Keratinocyte (primary cell): ENCODE measurements around the gene NKX6-1. TPM values are rescaled to one million over a fixed set of nuclear protein-coding genes. Genes with fewer than 3 reads are reported as not detected.

ENCODE experiments used
- DNase-seq: peaks from one replicate; pipeline ENCODE4 v3.0.0-alpha.2; 2011; ENCODE audit warnings: low read depth, missing footprints, low spot score
- FAIRE-seq: peaks from 2 replicates; lab custom pipeline; 2011; peaks lifted over from hg19 to GRCh38; lab: Jason Lieb, UNC
- H2AFZ ChIP-seq: 2 replicates; pipeline ENCODE4 v1.6.0; 2012; ENCODE audit warnings: low read length, control low read depth, inconsistent platforms; ENCODE audit not compliant: control insufficient read depth
- H3K27ac ChIP-seq: 2 replicates; pipeline ENCODE4 v1.5.1; 2011; ENCODE audit warnings: low read length; ENCODE audit not compliant: control insufficient read depth, insufficient read depth
- H3K27me3 ChIP-seq: 3 replicates; pipeline ENCODE4 v1.6.0; 2011; ENCODE audit warnings: low read length; ENCODE audit not compliant: control insufficient read depth, insufficient read depth; ENCODE audit errors: extremely low read depth
- H3K36me3 ChIP-seq, 2 experiments: 2 replicates in 1 of 2; 3 replicates in 1 of 2; pipeline ENCODE4 v1.5.1; 2011; ENCODE audit warnings: low read length in 2 of 2, mild to moderate bottlenecking in 1 of 2; ENCODE audit not compliant: control insufficient read depth in 2 of 2, insufficient read depth in 2 of 2; ENCODE audit errors: extremely low read depth in 1 of 2
- H3K4me1 ChIP-seq: 3 replicates; pipeline ENCODE4 v1.5.1; 2011; ENCODE audit warnings: low read length; ENCODE audit not compliant: control insufficient read depth, insufficient read depth; ENCODE audit errors: extremely low read depth
- H3K4me2 ChIP-seq: 3 replicates; pipeline ENCODE4 v1.6.0; 2011; ENCODE audit warnings: low read depth, low read length; ENCODE audit not compliant: control insufficient read depth, insufficient read depth; ENCODE audit errors: extremely low read depth
- H3K4me3 ChIP-seq, 3 experiments: fragments of 200-600 bp in 1 of 3; sonication (generic) in 1 of 3; 2 replicates in 2 of 3; 3 replicates in 1 of 3; pipeline ENCODE4 v1.5.1; 2011 to 2016; ENCODE audit warnings: low read length in 3 of 3, mild to moderate bottlenecking in 3 of 3, control low read depth in 2 of 3, inconsistent platforms in 1 of 3, low read depth in 1 of 3, mixed read lengths in 1 of 3, mixed run types in 1 of 3, moderate library complexity in 1 of 3; ENCODE audit not compliant: control insufficient read depth in 2 of 3, insufficient read depth in 2 of 3; ENCODE audit errors: extremely low read depth in 1 of 3
- H3K79me2 ChIP-seq: 2 replicates; pipeline ENCODE4 v1.6.0; 2012; ENCODE audit warnings: low read length; ENCODE audit not compliant: control insufficient read depth, insufficient read depth
- H3K9ac ChIP-seq: 3 replicates; pipeline ENCODE4 v1.6.0; 2011; ENCODE audit warnings: low read length; ENCODE audit not compliant: control insufficient read depth, insufficient read depth; ENCODE audit errors: extremely low read depth
- H3K9me1 ChIP-seq: 3 replicates; pipeline ENCODE4 v1.6.0; 2011; ENCODE audit warnings: low read length; ENCODE audit not compliant: control insufficient read depth, insufficient read depth; ENCODE audit errors: extremely low read depth
- H3K9me3 ChIP-seq: 2 replicates; pipeline ENCODE4 v1.5.1; 2012; ENCODE audit warnings: low read depth, low read length; ENCODE audit not compliant: control insufficient read depth
- H4K20me1 ChIP-seq: 3 replicates; pipeline ENCODE4 v1.6.0; 2011; ENCODE audit warnings: low read length; ENCODE audit not compliant: control insufficient read depth, insufficient read depth; ENCODE audit errors: extremely low read depth
- CTCF ChIP-seq, 3 experiments: IDR thresholded peaks in 1 of 3; conservative IDR thresholded peaks in 1 of 3; optimal IDR thresholded peaks in 1 of 3; 2 replicates in 2 of 3; 3 replicates in 1 of 3; pipeline versions ENCODE3 to v1.5.1; 2011; ENCODE audit warnings: low read length in 3 of 3, mild to moderate bottlenecking in 3 of 3, moderate library complexity in 2 of 3, control low read depth in 1 of 3, inconsistent platforms in 1 of 3; ENCODE audit not compliant: insufficient read depth in 2 of 3; ENCODE audit errors: extremely low read depth in 1 of 3
- EZH2 ChIP-seq: IDR thresholded peaks from one replicate; pipeline ENCODE4 v1.6.1; 2012; ENCODE audit warnings: inconsistent platforms, mild to moderate bottlenecking, low read length, moderate library complexity
- dilution Hi-C: fragments of 300-500 bp; cut with MboI; formaldehyde crosslinking; loops from one replicate; pipeline ENCODE4 v1.7.0; 2020; ENCODE audit warnings: low sequenced_read_pairs; ENCODE audit not compliant: extremely low pct_ligation_motif_present
- polyA plus RNA-seq, 5 experiments: library from polyadenylated mRNA; depleted of rRNA in 3 of 5; stranded (reverse) in 3 of 5; stranded (forward) in 1 of 5; unstranded in 1 of 5; fragments of >200 nt; gene quantifications; 1 replicate in 1 of 5; 2 replicates in 3 of 5; 3 replicates in 1 of 5; pipeline versions ENCODE4 v1.2.1 to v1.2.3, GENCODE V29; 2011 to 2012; ENCODE audit warnings: missing spikeins in 2 of 5, low read depth in 1 of 5, low replicate concordance in 1 of 5

The NKX6-1 gene
- polyA plus RNA-seq, 1 donor (not counting 4 experiments of a cell fraction or from before 2014, with no cell fraction given), result not detected

- Histone ChIP-seq H3K36me3 (no peaks in the 10 kb centered on the region), H3K4me3 (no peak overlapping the region), H3K79me2 (no peaks in the 10 kb centered on the region), H3K9ac (no peak overlapping the region), H3K4me2 (no peak overlapping the region), H4K20me1 (no peaks in the 10 kb centered on the region), H3K27me3 (peaks cover 27% of the 10 kb centered on the region), H2AFZ (no peak overlapping the region), H3K9me3 (no peaks in the 10 kb centered on the region), H3K27ac (no peak overlapping the region), H3K4me1 (no peaks in the 10 kb centered on the region), H3K9me1 (no peaks in the 10 kb centered on the region)
- no peak for TF ChIP-seq CTCF (optimal IDR thresholded peaks at IDR 0.05 in 1 of 3, IDR thresholded peaks at IDR 0.05 in 1 of 3, conservative IDR thresholded peaks at IDR 0.05 in 1 of 3; ENCODE audit: extremely low read depth in 1 of 3, insufficient read depth in 2 of 3, low read length in 3 of 3)
- TF ChIP-seq EZH2, result no peak
- dilution Hi-C loops, result no loop called here
- DNase-seq, result no peak
- FAIRE-seq, result no peak
Observed at GRCh38 chr4:84507941-84508340, 8.8 kb upstream of the NKX6-1 start.

- dilution Hi-C loops, result no loop called here
- Histone ChIP-seq H3K27me3 (peaks cover 58% of the 10 kb centered on the region), H3K4me3 (no peak overlapping the region), H3K4me1 (no peaks in the 10 kb centered on the region), H3K36me3 (no peaks in the 10 kb centered on the region), H3K79me2 (no peaks in the 10 kb centered on the region), H3K27ac (no peak overlapping the region), H2AFZ (no peak overlapping the region), H3K9me3 (peaks cover 2% of the 10 kb centered on the region), H3K9ac (no peak overlapping the region), H4K20me1 (no peaks in the 10 kb centered on the region), H3K4me2 (no peak overlapping the region), H3K9me1 (no peaks in the 10 kb centered on the region)
- TF ChIP-seq CTCF (optimal IDR thresholded peaks at IDR 0.05 in 1 of 3, IDR thresholded peaks at IDR 0.05 in 1 of 3, conservative IDR thresholded peaks at IDR 0.05 in 1 of 3; ENCODE audit: extremely low read depth in 1 of 3, insufficient read depth in 2 of 3, low read length in 3 of 3), result no peak
- no peak for TF ChIP-seq EZH2
- no peak for FAIRE-seq
- DNase-seq, result no peak
Observed at GRCh38 chr4:84504821-84505220, 5.7 kb upstream of the NKX6-1 start.
